K562 (cell line): ENCODE results near the gene RAI1. TPM values are rescaled to one million over a fixed set of nuclear protein-coding genes. Genes with fewer than 3 reads are reported as not detected.

ENCODE experiments used
- ATAC-seq: fragments of 200-7000 bp; cut with Tn5 transposase; 3 replicates; pipeline ENCODE4 v1.9.1; 2020; ENCODE audit warnings: moderate library complexity
- BruUV-seq: library from RNA; stranded (reverse); fragments of 400-500 nt; replicated peaks from 2 replicates; lab custom pipeline; 2021; lab: Mats Ljungman, UMichigan
- CTCF ChIA-PET: fragments of 300-600 bp; formaldehyde crosslinking; extraction: SDS; loops from one replicate; lab custom pipeline; 2021; ENCODE audit warnings: low intra/inter-chr PET ratio; lab: Yijun Ruan, JAX
- POLR2A ChIA-PET: fragments of 300-600, 350-650 bp; sonication (Branson Sonifier 250); formaldehyde crosslinking; extraction: SDS; loops from one replicate; lab custom pipeline; 2021; ENCODE audit warnings: antibody characterized with exemption, inconsistent platforms; lab: Yijun Ruan, JAX
- DNase-seq, 4 experiments: peaks; one replicate each; pipeline versions ENCODE4 v3.0.0 to v3.0.0-alpha.2; 2011 to 2018; ENCODE audit warnings: low spot score in 3 of 4, mixed read lengths in 3 of 4; ENCODE audit errors: extremely low read depth in 1 of 4
- FAIRE-seq: peaks from 2 replicates; lab custom pipeline; 2011; peaks lifted over from hg19 to GRCh38; lab: Jason Lieb, UNC
- H2AFZ ChIP-seq: 2 replicates; pipeline ENCODE4 v1.6.0; 2011; ENCODE audit warnings: low read depth, low read length, control low read depth, inconsistent platforms
- H3K27ac ChIP-seq: fragments of 200-600 bp; 3 replicates; pipeline ENCODE4 v1.8.0; 2011; ENCODE audit warnings: low read depth, mild to moderate bottlenecking, control low read depth, inconsistent platforms, low read length, moderate library complexity, mixed read lengths; ENCODE audit errors: extremely low read depth
- H3K27me3 ChIP-seq, 2 experiments: fragments of 300-600 bp in 1 of 2; 2 replicates in 1 of 2; 3 replicates in 1 of 2; pipeline versions ENCODE4 v1.6.0 to v1.8.0; 2011; ENCODE audit warnings: inconsistent platforms in 2 of 2, low read length in 2 of 2, mild to moderate bottlenecking in 1 of 2, mixed read lengths in 1 of 2, moderate library complexity in 1 of 2; ENCODE audit not compliant: control insufficient read depth in 2 of 2, insufficient read depth in 2 of 2
- H3K36me3 ChIP-seq: fragments of 300-600 bp; 3 replicates; pipeline ENCODE4 v1.8.0; 2011; ENCODE audit warnings: mild to moderate bottlenecking, low read length, inconsistent platforms; ENCODE audit not compliant: control insufficient read depth, insufficient read depth
- H3K4me1 ChIP-seq, 2 experiments: fragments of 200-600 bp in 1 of 2; replicated peaks in 1 of 2; 2 replicates in 1 of 2; 3 replicates in 1 of 2; pipeline versions ENCODE4 v1.5.1 to v1.8.0; 2011; ENCODE audit warnings: inconsistent platforms in 2 of 2, low read length in 2 of 2, mild to moderate bottlenecking in 1 of 2, mixed read lengths in 1 of 2, moderate library complexity in 1 of 2; ENCODE audit not compliant: control insufficient read depth in 2 of 2, insufficient read depth in 2 of 2
- H3K4me2 ChIP-seq: 2 replicates; pipeline ENCODE4 v1.6.1; 2011; ENCODE audit warnings: low read length, control low read depth, inconsistent platforms, mixed read lengths; ENCODE audit not compliant: insufficient read depth
- H3K4me3 ChIP-seq: fragments of 200-600 bp; sonication (generic), shearing (Covaris generic); 2 replicates; pipeline ENCODE4 v1.5.1; 2016; ENCODE audit warnings: control low read depth, inconsistent platforms
- H3K79me2 ChIP-seq: fragments of 200-600 bp; 3 replicates; pipeline ENCODE4 v1.8.0; 2011; ENCODE audit warnings: low read length, inconsistent platforms; ENCODE audit not compliant: control insufficient read depth, insufficient read depth
- H3K9ac ChIP-seq, 2 experiments: 2 replicates each; pipeline versions ENCODE4 v1.6.0 to v1.6.1; 2011; ENCODE audit warnings: low read depth in 2 of 2, low read length in 2 of 2, control low read depth in 1 of 2, inconsistent platforms in 1 of 2, mild to moderate bottlenecking in 1 of 2, mixed read lengths in 1 of 2; ENCODE audit not compliant: insufficient read depth in 1 of 2
- H3K9me1 ChIP-seq: one replicate; pipeline ENCODE4 v1.6.0; 2011; ENCODE audit warnings: inconsistent platforms, mild to moderate bottlenecking, low read length, moderate library complexity; ENCODE audit not compliant: control insufficient read depth, insufficient read depth
- H3K9me3 ChIP-seq: replicated peaks from 2 replicates; pipeline ENCODE4 v1.5.1; 2011; ENCODE audit warnings: low read depth, low read length, inconsistent platforms; ENCODE audit not compliant: control insufficient read depth, insufficient read depth
- H4K20me1 ChIP-seq: replicated peaks from 2 replicates; pipeline ENCODE4 v1.6.1; 2011; ENCODE audit warnings: low read length, inconsistent platforms, mixed read lengths; ENCODE audit not compliant: control insufficient read depth, insufficient read depth
- GATAD2B ChIP-seq: fragments of 450-650 bp; IDR thresholded peaks from 2 replicates; pipeline ENCODE4 v1.6.1; 2017; ENCODE audit warnings: mild to moderate bottlenecking, borderline replicate concordance
- POLR2G ChIP-seq: fragments of 200-400 bp; formaldehyde crosslinking; IDR thresholded peaks from 2 replicates; pipeline ENCODE4 v1.6.1; 2017; ENCODE audit warnings: low read depth, mild to moderate bottlenecking, antibody characterized with exemption, low read length, moderate library complexity
- PRMT5 ChIP-seq: sonication (generic); formaldehyde crosslinking; IDR thresholded peaks from 2 replicates; pipeline ENCODE4 v1.5.0; 2020; ENCODE audit warnings: missing genetic modification reagents
- RBM22 ChIP-seq: fragments of 200-400 bp; formaldehyde crosslinking; IDR thresholded peaks from 2 replicates; pipeline ENCODE4 v1.6.1; 2018; ENCODE audit warnings: low read length, low read depth; ENCODE audit not compliant: poor library complexity, severe bottlenecking
- ZNF184 ChIP-seq: sonication (generic); formaldehyde crosslinking; IDR thresholded peaks from 2 replicates; pipeline ENCODE4 v1.5.0; 2020; ENCODE audit warnings: missing genetic modification reagents
- WGBS: fragments of 100-300 bp; shearing (Covaris generic); methylation state at CpG from one replicate; pipeline ENCODE4 v1.1.6; 2016; ENCODE audit warnings: low coverage, mixed read lengths; ENCODE audit not compliant: insufficient coverage; ENCODE audit errors: missing lambda C conversion rate; 5-methylcytosine and 5-hydroxymethylcytosine counted together
- in situ Hi-C: fragments of 300-500 bp; cut with MboI; formaldehyde crosslinking; loops from 4 replicates; pipeline ENCODE4 v1.15.0; 2018; ENCODE audit warnings: inconsistent platforms, mixed read lengths
- intact Hi-C: fragments of 100-400 bp; cut with micrococcal nuclease; formaldehyde crosslinking; loops from 2 replicates; pipeline ENCODE4 v1.14.2; 2022
- polyA plus RNA-seq, 8 experiments: library from polyadenylated mRNA; depleted of rRNA in 4 of 8; stranded (reverse) in 5 of 8; unstranded in 3 of 8; fragments of >200 nt; fragmentation: Nextera tagmentation in 2 of 8; fragmentation: Illumina TruSeq in 1 of 8; extraction: Ambion mirVana in 2 of 8; extraction: Trizol in 1 of 8; gene quantifications; 2 replicates each; pipeline versions ENCODE4 v1.2.1 to v1.2.3, GENCODE V29; 2011 to 2014; ENCODE audit warnings: inconsistent platforms in 1 of 8, missing spikeins in 1 of 8
- total RNA-seq, 7 experiments: library from RNA; depleted of rRNA in 6 of 7; stranded (reverse); fragments of >200 nt in 6 of 7; fragmentation: Illumina TruSeq in 2 of 7; extraction: Trizol in 2 of 7; gene quantifications; 2 replicates each; pipeline versions ENCODE4 v1.2.1 to v1.2.3, GENCODE V29; 2011 to 2021; ENCODE audit warnings: low replicate concordance in 1 of 7

Gene RAI1
- total and polyA plus RNA-seq, 9 of the 15 experiments (the other 6 are each of a cell fraction or from before 2014, with no cell fraction given) = 0.68 to 19.9 (median 5.5) TPM

- Histone ChIP-seq H3K27ac (no peak overlapping the region; the same call in 2 of the 3 replicates), H3K79me2 (peaks cover 35% of the 10 kb centered on the region), H4K20me1 (peaks cover 31% of the 10 kb centered on the region), H3K36me3 (peaks cover 96% of the 10 kb centered on the region; the same call in 2 of the 3 replicates), H3K4me3 (no peak overlapping the region), H3K4me2 (no peak overlapping the region)
- POLR2A ChIA-PET = interaction anchor here (0.9 to 1.9 kb wide), 5 partner anchors 9 to 222 kb away, joined by 3 to 7 read pairs (median 4); no protein-coding TSS in a partner anchor
- intact Hi-C loops = no loop called here
- ATAC-seq = no peak
- no peak for DNase-seq
- TF ChIP-seq POLR2G (peak; percentile 37), ZNF184 (CRISPR knock-in tag) (no peak), RBM22 (peak; percentile 24), PRMT5 (CRISPR knock-in tag) (no peak), GATAD2B (no peak)
- TF ChIP-seq, all 486 proteins: peak for 2
- no peaks in the 10 kb centered on the region for H3K27me3 ChIP-seq
- CTCF ChIA-PET = no interaction called here
- H2AFZ ChIP-seq = no peak overlapping the region
- H3K9me1 ChIP-seq = peaks cover 4% of the 10 kb centered on the region
- BruUV-seq = no TSS peak
- peaks cover 32 to 92% of the 10 kb centered on the region in 2 experiments for H3K4me1 ChIP-seq
- no peaks in the 10 kb centered on the region for H3K9me3 ChIP-seq
- peak overlapping the region in 1 of 2 experiments; percentile 55; a peak in 1 of 4 replicates for H3K9ac ChIP-seq
- no peak for FAIRE-seq
- in situ Hi-C loops = loop anchor here (5.0 kb wide), 1 partner anchor 42 kb away; no protein-coding TSS in a partner anchor
- WGBS = 87% methylated on average over 6 of the region's 17 CpGs
These were observed 134.4 kb downstream of the RAI1 start for GRCh38 chr17:17815436-17816200.
